ENCODE results near the gene NTF3. TPM values are rescaled to one million over a fixed set of nuclear protein-coding genes. Genes with fewer than 3 reads are reported as not detected.

Gene NTF3
- total and polyA plus RNA-seq, 2 donors: 0.61 to 1.6 TPM

DNA sequence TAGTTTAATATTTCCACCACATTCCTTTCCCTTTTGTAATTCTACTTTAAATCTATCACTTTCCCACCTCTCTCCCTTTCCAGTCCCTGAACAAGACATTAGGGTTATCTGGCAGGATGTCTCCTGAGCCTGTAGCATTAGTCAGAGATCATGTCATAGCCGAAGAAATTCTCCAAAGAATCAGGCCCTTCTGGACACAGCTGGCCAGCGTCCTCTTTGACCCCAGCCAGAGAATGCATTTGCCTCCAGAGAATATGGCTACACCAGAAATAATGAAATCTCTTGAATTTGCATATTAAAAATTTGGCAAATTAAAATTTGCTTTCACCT is 56.7 kb downstream of the NTF3 start:
- H3K9me3 ChIP-seq (ENCODE audit: control insufficient read depth in 2 of 2, insufficient read depth in 1 of 2, low read length in 1 of 2): no peaks in the 10 kb centered on the region
- no peaks in the 10 kb centered on the region for H3K36me3 ChIP-seq (ENCODE audit: control insufficient read depth in 2 of 2, insufficient read depth in 2 of 2, low read length in 1 of 2)
- DNase-seq (ENCODE audit: low read depth in 6 of 9, low spot score in 9 of 9): no peak
- H3K27ac ChIP-seq (ENCODE audit: low read depth in 1 of 2, low read length in 1 of 2): no peak overlapping the region
- WGBS: 88% methylated on average over 2 of the region's 2 CpGs
- H3K27me3 ChIP-seq (ENCODE audit: control insufficient read depth in 2 of 2, insufficient read depth in 1 of 2, low read length in 1 of 2): no peaks in the 10 kb centered on the region
- no peaks in the 10 kb centered on the region for H3K4me1 ChIP-seq (ENCODE audit: control insufficient read depth in 2 of 2, insufficient read depth in 2 of 2, low read length in 2 of 2)
- H3K4me3 ChIP-seq (ENCODE audit: low read length in 2 of 2): no peak overlapping the region

DNA sequence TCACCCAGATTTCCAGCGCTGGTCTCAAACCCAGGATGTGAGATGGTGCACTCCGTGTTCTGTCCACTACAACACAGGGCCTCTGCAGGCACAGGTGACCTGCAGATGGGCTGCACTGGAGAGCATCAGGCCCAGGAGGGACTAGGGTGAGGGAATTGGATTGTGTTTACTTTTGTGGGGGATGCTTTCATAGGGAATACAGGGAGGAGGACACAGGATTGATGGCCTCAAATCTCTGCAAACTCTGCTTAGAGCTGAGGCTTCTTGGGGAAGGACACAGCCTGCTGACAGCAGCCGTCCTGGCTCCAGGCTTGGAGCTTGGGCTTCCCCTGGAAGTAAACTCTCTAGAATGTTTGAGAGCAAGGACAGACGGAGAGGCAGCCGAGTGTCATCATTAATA is 57.1 kb downstream of the NTF3 start:
- WGBS: 93% methylated on average over 5 of the region's 5 CpGs
- H3K9me3 ChIP-seq (ENCODE audit: control insufficient read depth in 2 of 2, insufficient read depth in 1 of 2, low read length in 1 of 2): no peaks in the 10 kb centered on the region
- no peak overlapping the region for H3K27ac ChIP-seq (ENCODE audit: low read depth in 1 of 2, low read length in 1 of 2)
- H3K36me3 ChIP-seq (ENCODE audit: control insufficient read depth in 2 of 2, insufficient read depth in 2 of 2, low read length in 1 of 2): no peaks in the 10 kb centered on the region
- H3K4me3 ChIP-seq (ENCODE audit: low read length in 2 of 2): no peak overlapping the region
- no peaks in the 10 kb centered on the region for H3K27me3 ChIP-seq (ENCODE audit: control insufficient read depth in 2 of 2, insufficient read depth in 1 of 2, low read length in 1 of 2)
- DNase-seq (ENCODE audit: low read depth in 6 of 9, low spot score in 9 of 9): no peak
- H3K4me1 ChIP-seq (ENCODE audit: control insufficient read depth in 2 of 2, insufficient read depth in 2 of 2, low read length in 2 of 2): no peaks in the 10 kb centered on the region

DNA sequence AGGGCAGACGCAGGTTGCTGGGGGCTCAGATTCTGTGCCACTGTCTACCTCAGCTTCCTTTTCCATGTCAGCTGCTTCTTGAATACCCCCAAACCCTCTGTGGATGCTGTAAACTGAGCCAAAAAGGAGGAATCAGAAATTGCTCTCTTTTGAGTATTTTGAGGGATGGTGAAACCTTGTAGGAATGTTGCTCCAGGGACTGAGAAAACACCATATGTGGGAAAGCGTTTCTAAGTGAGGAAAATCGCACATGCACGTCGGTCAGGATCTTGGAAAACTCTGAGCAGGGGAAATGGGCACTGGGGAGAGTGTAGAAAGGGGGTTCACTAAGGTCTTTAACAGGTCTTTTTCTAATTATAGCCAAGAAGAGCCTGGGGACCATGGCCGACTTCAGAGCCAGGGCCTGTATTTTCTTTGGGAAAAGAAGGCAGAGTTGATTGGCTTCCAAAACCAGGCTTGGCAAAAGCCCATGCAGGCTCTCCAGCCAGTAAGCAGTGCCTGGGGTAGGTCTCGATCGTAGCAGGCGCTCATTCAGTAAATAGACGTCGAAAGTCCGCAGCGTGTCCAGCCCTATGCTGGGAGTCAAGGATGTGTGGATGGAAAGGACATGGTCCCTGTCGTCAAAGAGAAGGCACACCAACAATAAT is 58.0 kb downstream of the NTF3 start:
- H3K9me3 ChIP-seq (ENCODE audit: control insufficient read depth in 2 of 2, insufficient read depth in 1 of 2, low read length in 1 of 2): no peaks in the 10 kb centered on the region
- H3K36me3 ChIP-seq (ENCODE audit: control insufficient read depth in 2 of 2, insufficient read depth in 2 of 2, low read length in 1 of 2): no peaks in the 10 kb centered on the region
- no peak overlapping the region for H3K27ac ChIP-seq (ENCODE audit: low read depth in 1 of 2, low read length in 1 of 2)
- no peaks in the 10 kb centered on the region for H3K4me1 ChIP-seq (ENCODE audit: control insufficient read depth in 2 of 2, insufficient read depth in 2 of 2, low read length in 2 of 2)
- no peaks in the 10 kb centered on the region for H3K27me3 ChIP-seq (ENCODE audit: control insufficient read depth in 2 of 2, insufficient read depth in 1 of 2, low read length in 1 of 2)
- DNase-seq (ENCODE audit: low read depth in 6 of 9, low spot score in 9 of 9): no peak
- 93% methylated on average over 14 of the region's 14 CpGs for WGBS
- no peak overlapping the region for H3K4me3 ChIP-seq (ENCODE audit: low read length in 2 of 2)

DNA sequence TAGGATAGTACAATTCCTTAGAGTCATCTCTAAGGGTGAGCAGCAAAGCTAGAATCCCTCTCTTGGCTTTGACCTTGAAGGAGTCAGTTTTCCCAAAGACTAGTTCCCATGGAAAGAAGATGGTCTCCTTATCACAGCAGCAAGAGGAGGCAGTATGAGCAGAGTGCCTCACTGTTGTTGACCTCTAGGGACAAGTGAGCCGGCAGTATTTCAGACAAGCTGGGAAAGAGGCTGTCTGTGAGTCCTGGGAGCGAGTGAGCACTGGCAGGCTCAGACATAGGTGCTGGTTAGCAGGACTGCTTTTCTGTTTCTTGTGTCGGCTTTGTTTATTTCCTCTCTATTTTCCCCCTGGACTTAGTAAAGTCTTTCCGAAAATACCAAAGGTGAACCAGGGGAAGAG is 60.7 kb downstream of the NTF3 start:
- H3K4me1 ChIP-seq (ENCODE audit: control insufficient read depth in 2 of 2, insufficient read depth in 2 of 2, low read length in 2 of 2): no peaks in the 10 kb centered on the region
- no peaks in the 10 kb centered on the region for H3K27me3 ChIP-seq (ENCODE audit: control insufficient read depth in 2 of 2, insufficient read depth in 1 of 2, low read length in 1 of 2)
- whole genome bisulfite sequencing: 71% methylated on average over 4 of the region's 4 CpGs

DNA sequence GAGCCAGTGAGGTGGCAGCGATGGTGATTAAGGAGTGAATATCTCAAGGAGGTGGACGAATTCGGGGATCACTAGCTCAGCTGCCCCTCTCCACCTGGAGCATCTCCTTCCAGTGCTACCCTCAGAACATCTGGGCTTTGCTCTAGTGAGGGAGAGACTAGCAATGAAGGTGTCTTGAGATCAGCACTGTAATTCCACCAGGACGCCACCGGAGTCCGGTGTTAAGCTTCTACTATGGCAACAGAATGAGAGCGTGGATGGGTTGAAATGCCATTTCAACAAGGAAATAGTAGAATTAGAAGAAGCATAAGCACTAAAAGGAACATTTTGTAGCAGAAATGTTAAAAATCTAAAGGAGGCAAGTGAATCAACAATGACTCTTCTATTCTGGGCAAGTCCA is 61.1 kb downstream of the NTF3 start:
- no peak for DNase-seq (ENCODE audit: low read depth in 6 of 9, low spot score in 9 of 9)
- Histone ChIP-seq H3K4me3 (ENCODE audit: low read length in 2 of 2) (no peak overlapping the region), H3K27ac (ENCODE audit: low read depth in 1 of 2, low read length in 1 of 2) (no peak overlapping the region), H3K36me3 (ENCODE audit: control insufficient read depth in 2 of 2, insufficient read depth in 2 of 2, low read length in 1 of 2) (no peaks in the 10 kb centered on the region), H3K9me3 (ENCODE audit: control insufficient read depth in 2 of 2, insufficient read depth in 1 of 2, low read length in 1 of 2) (no peaks in the 10 kb centered on the region), H3K27me3 (ENCODE audit: control insufficient read depth in 2 of 2, insufficient read depth in 1 of 2, low read length in 1 of 2) (no peaks in the 10 kb centered on the region), H3K4me1 (ENCODE audit: control insufficient read depth in 2 of 2, insufficient read depth in 2 of 2, low read length in 2 of 2) (no peaks in the 10 kb centered on the region)
- 97% methylated on average over 7 of the region's 7 CpGs for WGBS

More for the DNA sequence above, 60.7 kb downstream of the NTF3 start:
- H3K36me3 ChIP-seq (ENCODE audit: control insufficient read depth in 2 of 2, insufficient read depth in 2 of 2, low read length in 1 of 2): no peaks in the 10 kb centered on the region
- no peak for DNase-seq (ENCODE audit: low read depth in 6 of 9, low spot score in 9 of 9)
- H3K4me3 ChIP-seq (ENCODE audit: low read length in 2 of 2): no peak overlapping the region
- H3K9me3 ChIP-seq (ENCODE audit: control insufficient read depth in 2 of 2, insufficient read depth in 1 of 2, low read length in 1 of 2): no peaks in the 10 kb centered on the region
- H3K27ac ChIP-seq (ENCODE audit: low read depth in 1 of 2, low read length in 1 of 2): no peak overlapping the region

DNA sequence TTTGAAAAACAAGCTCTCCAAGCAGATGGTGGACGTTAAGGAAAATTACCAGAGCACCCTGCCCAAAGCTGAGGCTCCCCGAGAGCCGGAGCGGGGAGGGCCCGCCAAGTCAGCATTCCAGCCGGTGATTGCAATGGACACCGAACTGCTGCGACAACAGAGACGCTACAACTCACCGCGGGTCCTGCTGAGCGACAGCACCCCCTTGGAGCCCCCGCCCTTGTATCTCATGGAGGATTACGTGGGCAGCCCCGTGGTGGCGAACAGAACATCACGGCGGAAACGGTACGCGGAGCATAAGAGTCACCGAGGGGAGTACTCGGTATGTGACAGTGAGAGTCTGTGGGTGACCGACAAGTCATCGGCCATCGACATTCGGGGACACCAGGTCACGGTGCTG is 62.4 kb downstream of the NTF3 start:
- no peak for DNase-seq (ENCODE audit: low read depth in 6 of 9, low spot score in 9 of 9)
- H3K36me3 ChIP-seq (ENCODE audit: control insufficient read depth in 2 of 2, insufficient read depth in 2 of 2, low read length in 1 of 2): no peaks in the 10 kb centered on the region
- no peaks in the 10 kb centered on the region for H3K4me1 ChIP-seq (ENCODE audit: control insufficient read depth in 2 of 2, insufficient read depth in 2 of 2, low read length in 2 of 2)
- 95% methylated on average over 28 of the region's 28 CpGs for WGBS
- H3K9me3 ChIP-seq (ENCODE audit: control insufficient read depth in 2 of 2, insufficient read depth in 1 of 2, low read length in 1 of 2): no peaks in the 10 kb centered on the region
- H3K27ac ChIP-seq (ENCODE audit: low read depth in 1 of 2, low read length in 1 of 2): no peak overlapping the region
- no peak overlapping the region for H3K4me3 ChIP-seq (ENCODE audit: low read length in 2 of 2)
- H3K27me3 ChIP-seq (ENCODE audit: control insufficient read depth in 2 of 2, insufficient read depth in 1 of 2, low read length in 1 of 2): no peaks in the 10 kb centered on the region

DNA sequence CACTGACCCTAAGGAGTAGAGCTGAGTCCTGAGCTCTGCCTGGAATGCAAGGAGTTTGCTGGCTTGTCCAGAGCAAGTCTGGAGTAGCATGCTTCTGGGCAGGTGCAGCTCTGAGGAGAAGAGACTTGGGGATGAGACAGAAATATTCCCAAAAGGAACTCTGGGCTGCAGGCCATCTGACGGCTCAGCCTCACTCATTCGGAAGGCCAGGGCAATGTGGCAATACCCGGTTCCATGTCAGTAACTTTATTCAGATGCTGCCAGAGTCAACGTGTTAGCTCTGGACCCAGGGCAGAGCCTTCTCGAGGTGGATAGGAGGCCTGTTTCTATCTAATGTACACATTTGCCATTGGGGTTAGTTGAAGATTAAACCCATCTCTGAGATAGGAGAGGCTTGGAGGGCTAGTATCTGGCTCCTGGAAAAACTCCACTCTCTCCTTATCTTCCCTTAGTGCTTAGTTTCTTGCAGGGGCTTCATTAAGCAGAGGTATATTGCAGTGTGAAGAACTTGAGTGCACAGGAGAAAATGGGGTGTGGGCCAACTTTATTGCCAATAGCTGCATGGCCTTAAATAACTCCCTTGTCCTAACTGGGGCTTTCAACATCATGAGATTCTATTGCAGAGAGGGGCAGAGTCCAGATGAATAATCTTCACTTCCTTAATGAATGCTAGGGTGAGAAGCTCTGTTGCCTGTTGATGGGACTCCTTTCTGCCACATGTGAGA is 65.6 kb downstream of the NTF3 start:
- no peaks in the 10 kb centered on the region for H3K9me3 ChIP-seq (ENCODE audit: control insufficient read depth in 2 of 2, insufficient read depth in 1 of 2, low read length in 1 of 2)
- H3K27ac ChIP-seq (ENCODE audit: low read depth in 1 of 2, low read length in 1 of 2): no peak overlapping the region
- no peak for DNase-seq (ENCODE audit: low read depth in 6 of 9, low spot score in 9 of 9)
- H3K27me3 ChIP-seq (ENCODE audit: control insufficient read depth in 2 of 2, insufficient read depth in 1 of 2, low read length in 1 of 2): no peaks in the 10 kb centered on the region
- no peaks in the 10 kb centered on the region for H3K4me1 ChIP-seq (ENCODE audit: control insufficient read depth in 2 of 2, insufficient read depth in 2 of 2, low read length in 2 of 2)
- 93% methylated on average over 5 of the region's 5 CpGs for WGBS
- no peaks in the 10 kb centered on the region for H3K36me3 ChIP-seq (ENCODE audit: control insufficient read depth in 2 of 2, insufficient read depth in 2 of 2, low read length in 1 of 2)
- H3K4me3 ChIP-seq (ENCODE audit: low read length in 2 of 2): no peak overlapping the region

DNA sequence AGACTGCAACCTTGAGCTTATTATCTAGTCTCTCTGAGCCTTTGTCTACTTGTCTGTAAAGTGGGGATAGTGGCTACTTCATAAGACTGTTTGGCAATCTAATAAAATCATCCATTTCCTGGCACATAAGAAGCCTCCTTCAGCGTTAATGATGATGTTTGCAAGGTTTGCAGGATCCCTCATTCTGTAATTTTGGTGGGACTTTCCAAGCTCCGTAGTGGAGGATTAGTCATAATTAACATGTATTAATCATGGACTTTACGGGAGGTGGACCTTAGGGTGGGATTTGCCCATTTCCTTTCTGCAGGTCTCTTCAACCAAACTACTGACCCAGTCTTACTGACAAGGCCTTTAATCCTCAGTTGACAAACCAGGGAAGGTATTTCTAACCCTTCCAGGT is 66.2 kb downstream of the NTF3 start:
- Histone ChIP-seq H3K9me3 (ENCODE audit: control insufficient read depth in 2 of 2, insufficient read depth in 1 of 2, low read length in 1 of 2) (no peaks in the 10 kb centered on the region), H3K4me3 (ENCODE audit: low read length in 2 of 2) (no peak overlapping the region), H3K27me3 (ENCODE audit: control insufficient read depth in 2 of 2, insufficient read depth in 1 of 2, low read length in 1 of 2) (no peaks in the 10 kb centered on the region), H3K27ac (ENCODE audit: low read depth in 1 of 2, low read length in 1 of 2) (no peak overlapping the region), H3K4me1 (ENCODE audit: control insufficient read depth in 2 of 2, insufficient read depth in 2 of 2, low read length in 2 of 2) (no peaks in the 10 kb centered on the region), H3K36me3 (ENCODE audit: control insufficient read depth in 2 of 2, insufficient read depth in 2 of 2, low read length in 1 of 2) (no peaks in the 10 kb centered on the region)
- no peak for DNase-seq (ENCODE audit: low read depth in 6 of 9, low spot score in 9 of 9)
- 96% methylated on average over 3 of the region's 3 CpGs for WGBS

DNA sequence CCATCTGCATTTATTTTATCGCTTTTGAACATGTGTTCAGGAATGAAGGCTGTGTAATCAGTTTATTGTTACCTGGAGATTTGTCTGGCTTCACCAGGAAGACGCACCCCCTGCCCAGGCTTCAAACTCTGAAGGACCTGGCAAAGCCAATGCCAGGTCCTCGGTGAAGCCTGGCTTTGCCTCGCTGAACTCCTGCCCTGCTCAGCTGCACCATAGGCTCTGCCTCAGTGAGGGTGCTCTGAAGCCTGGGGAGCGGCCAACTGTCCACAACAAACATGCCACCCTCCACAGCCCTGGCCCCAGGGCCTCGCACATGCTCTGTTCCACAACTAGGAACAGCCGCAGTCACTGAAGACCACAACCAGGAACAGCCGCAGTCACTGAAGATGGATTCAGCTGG is 66.9 kb downstream of the NTF3 start:
- Histone ChIP-seq H3K27ac (ENCODE audit: low read depth in 1 of 2, low read length in 1 of 2) (no peak overlapping the region), H3K9me3 (ENCODE audit: control insufficient read depth in 2 of 2, insufficient read depth in 1 of 2, low read length in 1 of 2) (no peaks in the 10 kb centered on the region), H3K27me3 (ENCODE audit: control insufficient read depth in 2 of 2, insufficient read depth in 1 of 2, low read length in 1 of 2) (no peaks in the 10 kb centered on the region), H3K4me3 (ENCODE audit: low read length in 2 of 2) (no peak overlapping the region), H3K4me1 (ENCODE audit: control insufficient read depth in 2 of 2, insufficient read depth in 2 of 2, low read length in 2 of 2) (no peaks in the 10 kb centered on the region), H3K36me3 (ENCODE audit: control insufficient read depth in 2 of 2, insufficient read depth in 2 of 2, low read length in 1 of 2) (no peaks in the 10 kb centered on the region)
- DNase-seq (ENCODE audit: low read depth in 6 of 9, low spot score in 9 of 9): no peak
- 97% methylated on average over 8 of the region's 8 CpGs for WGBS
